IPS-18c (cell line): ENCODE results near the gene KLHL40.

Source experiments
- H3K4me3 ChIP-seq: 2 replicates; pipeline ENCODE4 v1.7.0; 2013; ENCODE audit warnings: low read depth, mild to moderate bottlenecking, low read length, moderate library complexity; ENCODE audit not compliant: insufficient read depth
- H3K9me3 ChIP-seq: one replicate; pipeline ENCODE4 v1.6.1; 2013; ENCODE audit warnings: mild to moderate bottlenecking, low read length, moderate library complexity; ENCODE audit not compliant: control insufficient read depth, insufficient read depth

The KLHL40 gene

GRCh38 chr3:42682301-42683070 is 2.9 kb upstream of the KLHL40 start:
- no peaks in the 10 kb centered on the region for H3K9me3 ChIP-seq

GRCh38 chr3:42683875-42684598 is 1.3 kb upstream of the KLHL40 start:
- Histone ChIP-seq H3K9me3 (no peaks in the 10 kb centered on the region), H3K4me3 (no peak overlapping the region)

More at GRCh38 chr3:42682301-42683070, 2.9 kb upstream of the KLHL40 start:
- no peak overlapping the region for H3K4me3 ChIP-seq

GRCh38 chr3:42684632-42685362 is 540 bp upstream of the KLHL40 start:
- no peak overlapping the region for H3K4me3 ChIP-seq

GRCh38 chr3:42685891-42686820 is 819 bp downstream of the KLHL40 start:
- H3K9me3 ChIP-seq = no peaks in the 10 kb centered on the region
- H3K4me3 ChIP-seq = no peak overlapping the region

More at GRCh38 chr3:42684632-42685362, 540 bp upstream of the KLHL40 start:
- H3K9me3 ChIP-seq = no peaks in the 10 kb centered on the region

- Histone ChIP-seq H3K4me3 (no peak overlapping the region), H3K9me3 (no peaks in the 10 kb centered on the region)
Observed at GRCh38 chr3:42686832-42687650, 1.7 kb downstream of the KLHL40 start.

- Histone ChIP-seq H3K4me3 (no peak overlapping the region), H3K9me3 (no peaks in the 10 kb centered on the region)
Observed at GRCh38 chr3:42688016-42688415, 2.7 kb downstream of the KLHL40 start.

GRCh38 chr3:42688487-42689420 is 3.4 kb downstream of the KLHL40 start:
- no peaks in the 10 kb centered on the region for H3K9me3 ChIP-seq
- H3K4me3 ChIP-seq = no peak overlapping the region

GRCh38 chr3:42689421-42690014 is 4.2 kb downstream of the KLHL40 start:
- H3K9me3 ChIP-seq = no peaks in the 10 kb centered on the region

GRCh38 chr3:42690191-42690590 is 4.9 kb downstream of the KLHL40 start:
- Histone ChIP-seq H3K9me3 (no peaks in the 10 kb centered on the region), H3K4me3 (no peak overlapping the region)

More at GRCh38 chr3:42689421-42690014, 4.2 kb downstream of the KLHL40 start:
- no peak overlapping the region for H3K4me3 ChIP-seq

- Histone ChIP-seq H3K4me3 (no peak overlapping the region), H3K9me3 (no peaks in the 10 kb centered on the region)
Observed at GRCh38 chr3:42690766-42691680, 5.7 kb downstream of the KLHL40 start.

GRCh38 chr3:42691816-42692666 is 6.7 kb downstream of the KLHL40 start:
- no peak overlapping the region; the same call in 1 of the 2 replicates for H3K4me3 ChIP-seq
- no peaks in the 10 kb centered on the region for H3K9me3 ChIP-seq

- no peaks in the 10 kb centered on the region for H3K9me3 ChIP-seq
- no peak overlapping the region for H3K4me3 ChIP-seq
Observed at GRCh38 chr3:42692667-42693529, 7.6 kb downstream of the KLHL40 start.
